Spleen (tissue), 11 donors: ENCODE data around the gene CBFA2T2. TPM values are rescaled to one million over a fixed set of nuclear protein-coding genes. Genes with fewer than 3 reads are reported as not detected.

Source experiments
- DNase-seq: peaks from one replicate; pipeline ENCODE4 v3.0.0-alpha.2; 2020
- H3K27ac ChIP-seq, 8 donors: fragments of 200-600 bp; sonication (generic) in 7 of 8; 1 replicate in 4 of 8; 2 replicates in 4 of 8; pipeline versions ENCODE4 v1.5.0 to v1.8.0; 2016 to 2021; ENCODE audit warnings: inconsistent platforms in 4 of 8, mild to moderate bottlenecking in 4 of 8, moderate library complexity in 1 of 8
- H3K27me3 ChIP-seq, 7 donors: fragments of 200-600 bp; sonication (generic) in 6 of 7; replicated peaks in 1 of 7; 1 replicate in 4 of 7; 2 replicates in 3 of 7; pipeline versions ENCODE4 v1.5.0 to v1.8.0; 2016 to 2021; ENCODE audit warnings: inconsistent platforms in 3 of 7, mild to moderate bottlenecking in 1 of 7
- H3K36me3 ChIP-seq, 6 donors: fragments of 200-600 bp; sonication (generic) in 5 of 6; 1 replicate in 4 of 6; 2 replicates in 2 of 6; pipeline versions ENCODE4 v1.5.0 to v1.8.0; 2016 to 2021; ENCODE audit warnings: inconsistent platforms in 2 of 6
- H3K4me1 ChIP-seq, 6 donors: fragments of 200-600 bp; sonication (generic) in 5 of 6; 1 replicate in 3 of 6; 2 replicates in 3 of 6; pipeline versions ENCODE4 v1.5.0 to v1.8.0; 2016 to 2021; ENCODE audit warnings: inconsistent platforms in 3 of 6
- H3K4me3 ChIP-seq, 8 donors: fragments of 200-600 bp; sonication (generic) in 7 of 8; 1 replicate in 4 of 8; 2 replicates in 4 of 8; pipeline versions ENCODE4 v1.5.0 to v1.8.0; 2016 to 2021; ENCODE audit warnings: inconsistent platforms in 4 of 8, mild to moderate bottlenecking in 4 of 8, moderate library complexity in 2 of 8
- H3K9me3 ChIP-seq, 8 donors: fragments of 200-600 bp; sonication (generic) in 7 of 8; 1 replicate in 4 of 8; 2 replicates in 4 of 8; pipeline versions ENCODE4 v1.5.0 to v1.8.0; 2016 to 2021; ENCODE audit warnings: inconsistent platforms in 4 of 8
- CTCF ChIP-seq, 11 experiments: fragments of 200-600 bp in 7 of 11; fragments of 450-650 bp in 4 of 11; sonication (generic) in 4 of 11; IDR thresholded peaks in 8 of 11; conservative IDR thresholded peaks in 3 of 11; 1 replicate in 7 of 11; 2 replicates in 4 of 11; pipeline versions ENCODE4 v1.4.0 to v1.8.0; 2016 to 2021; ENCODE audit warnings: antibody characterized with exemption in 11 of 11, inconsistent platforms in 4 of 11, mild to moderate bottlenecking in 1 of 11
- POLR2A ChIP-seq, 3 donors: fragments of 450-650 bp; IDR thresholded peaks; one replicate each; pipeline ENCODE4 v1.5.1; 2017; ENCODE audit warnings: antibody characterized with exemption in 3 of 3, mild to moderate bottlenecking in 1 of 3
- POLR2AphosphoS5 ChIP-seq, 3 donors: sonication (generic); formaldehyde crosslinking; IDR thresholded peaks; one replicate each; pipeline ENCODE4 v1.5.1; 2017; ENCODE audit warnings: antibody characterized with exemption in 3 of 3
- WGBS, 5 donors: extraction: QIAGEN DNeasy Blood & Tissue Kit in 3 of 5; methylation state at CpG; one replicate each; pipeline versions ENCODE4 v1.1.5 to v1.1.7; 2013 to 2018; 5-methylcytosine and 5-hydroxymethylcytosine counted together
- intact Hi-C: fragments of 100-400 bp; cut with DNase I; formaldehyde crosslinking; loops from one replicate; pipeline ENCODE4 v1.15.0; 2023; ENCODE audit warnings: low total_unique reads
- polyA plus RNA-seq, 3 donors: library from polyadenylated mRNA; stranded (reverse); fragments of 200-250 nt; gene quantifications; one replicate each; pipeline ENCODE4 v1.2.1, GENCODE V29; 2013
- total RNA-seq, 7 donors: library from RNA; depleted of rRNA in 3 of 7; stranded (reverse); fragments of >200 nt in 3 of 7; fragmentation: NEBNext Ultra II Directional in 4 of 7; extraction: Animal tissue kit (Norgen Biotek cat#: 25700) in 4 of 7; gene quantifications; one replicate each; pipeline versions ENCODE4 v1.1.0 to v1.2.1, GENCODE V29; 2016 to 2021
- donor health status: healthy with polysubstance abuse.
- donor health status: DM: no; HTN: no; CAD: no; lungs with moderate emphysema.
- donor health status: DM: no; HTN: no; CAD: no.
- donor health status: Bipolar disorder and iron deficiency.
- donor health status: healthy.
- donor health status: DM: no; HTN: no; CAD: no.
- donor health status: DM: yes; HTN: yes; CAD: no.

CBFA2T2 gene
- total and polyA plus RNA-seq, 10 donors = 3.3 to 25.4 (median 17.8) TPM

- WGBS, 5 donors = 2 to 19% (median 2%) methylated on average over 31 to 50 of the region's 50 CpGs
- TF ChIP-seq CTCF (IDR thresholded peaks at IDR 0.05 in 8 of 11, conservative IDR thresholded peaks at IDR 0.05 in 3 of 11) (peak in 8 of 11 experiments; percentile 21 to 45 (median 36)), POLR2A (IDR thresholded peaks at IDR 0.05) (peak in 1 of 3 donors; percentile 88), POLR2AphosphoS5 (IDR thresholded peaks at IDR 0.05) (peak; percentile 87 to 92 (median 88))
- Histone ChIP-seq H3K4me3 (peak within 1 kb of the TSS; percentile 59 to 89 (median 76)), H3K9me3 (no peaks in the 10 kb centered on the region), H3K36me3 (peaks cover 0 to 31% (median 0%) of the 10 kb centered on the region in 6 donors), H3K27me3 (no peaks in the 10 kb centered on the region), H3K27ac (peak within 1 kb of the TSS; percentile 80 to 94 (median 88)), H3K4me1 (peaks cover 5 to 67% (median 45%) of the 10 kb centered on the region in 6 donors)
- intact Hi-C loops = no loop called here
- peak; percentile 97 for DNase-seq
Measured at GRCh38 chr20:33666293-33667244, 176.7 kb downstream of the CBFA2T2 start, which contains the start of gene ACTL10. Gene ACTL10 (plus strand): TSS chr20:33666943. CDS start chr20:33667498, 555 bp downstream.

GRCh38 chr20:33667245-33667675 lies 177.4 kb downstream of the CBFA2T2 start:
- TF ChIP-seq CTCF (IDR thresholded peaks at IDR 0.05 in 8 of 11, conservative IDR thresholded peaks at IDR 0.05 in 3 of 11) (no peak), POLR2AphosphoS5 (IDR thresholded peaks at IDR 0.05) (no peak), POLR2A (IDR thresholded peaks at IDR 0.05) (no peak)
- Histone ChIP-seq H3K4me3 (peak overlapping the region; percentile 59 to 89 (median 76)), H3K27ac (peak overlapping the region; percentile 80 to 94 (median 88)), H3K36me3 (peaks cover 0 to 33% (median 0%) of the 10 kb centered on the region in 6 donors), H3K27me3 (no peaks in the 10 kb centered on the region), H3K4me1 (peaks cover 5 to 70% (median 46%) of the 10 kb centered on the region in 6 donors), H3K9me3 (no peaks in the 10 kb centered on the region)
- WGBS, 5 donors = 1 to 69% (median 6%) methylated on average over 17 to 55 of the region's 55 CpGs
- DNase-seq = peak; percentile 92
- intact Hi-C loops = no loop called here

- H3K4me3 ChIP-seq = peak overlapping the region; percentile 59 to 89 (median 76)
- TF ChIP-seq POLR2A (IDR thresholded peaks at IDR 0.05) (no peak), CTCF (IDR thresholded peaks at IDR 0.05 in 8 of 11, conservative IDR thresholded peaks at IDR 0.05 in 3 of 11) (peak; percentile 90 to 98 (median 96)), POLR2AphosphoS5 (IDR thresholded peaks at IDR 0.05) (peak; percentile 65 to 82 (median 71))
- H3K9me3 ChIP-seq = no peaks in the 10 kb centered on the region
- WGBS, 5 donors = 2 to 44% (median 12%) methylated on average over 11 to 47 of the region's 47 CpGs
- peak; percentile 98 for DNase-seq
- no peaks in the 10 kb centered on the region for H3K27me3 ChIP-seq
- H3K27ac ChIP-seq = peak overlapping the region; percentile 80 to 94 (median 88)
- H3K36me3 ChIP-seq = peaks cover 0 to 33% (median 0%) of the 10 kb centered on the region in 6 donors
- peaks cover 5 to 70% (median 48%) of the 10 kb centered on the region in 6 donors for H3K4me1 ChIP-seq
- intact Hi-C loops = no loop called here
Measured at GRCh38 chr20:33667676-33668465, 178.0 kb downstream of the CBFA2T2 start.
